Measurements from ENCODE around the gene IL36RN. TPM values are rescaled to one million over a fixed set of nuclear protein-coding genes. Genes with fewer than 3 reads are reported as not detected.

Gene IL36RN
- total and polyA plus RNA-seq, 2 of the 13 experiments (the other 11 are each of a cell fraction or from before 2014, with no cell fraction given) = not detected

GRCh38 chr2:113088213-113088992 is 29.4 kb downstream of the IL36RN start (continued):
- no peak for TF ChIP-seq RNF2 (conservative IDR thresholded peaks at IDR 0.05; ENCODE audit: low read depth)
- no peak for TF ChIP-seq ZNF556 (CRISPR knock-in tag; IDR thresholded peaks at IDR 0.05; ENCODE audit: borderline replicate concordance)
- TF ChIP-seq SALL1 (CRISPR knock-in tag; IDR thresholded peaks at IDR 0.05) = peak; percentile 97
- TF ChIP-seq SIX4 (CRISPR knock-in tag; IDR thresholded peaks at IDR 0.05) = no peak
- TF ChIP-seq, protein P1, sequence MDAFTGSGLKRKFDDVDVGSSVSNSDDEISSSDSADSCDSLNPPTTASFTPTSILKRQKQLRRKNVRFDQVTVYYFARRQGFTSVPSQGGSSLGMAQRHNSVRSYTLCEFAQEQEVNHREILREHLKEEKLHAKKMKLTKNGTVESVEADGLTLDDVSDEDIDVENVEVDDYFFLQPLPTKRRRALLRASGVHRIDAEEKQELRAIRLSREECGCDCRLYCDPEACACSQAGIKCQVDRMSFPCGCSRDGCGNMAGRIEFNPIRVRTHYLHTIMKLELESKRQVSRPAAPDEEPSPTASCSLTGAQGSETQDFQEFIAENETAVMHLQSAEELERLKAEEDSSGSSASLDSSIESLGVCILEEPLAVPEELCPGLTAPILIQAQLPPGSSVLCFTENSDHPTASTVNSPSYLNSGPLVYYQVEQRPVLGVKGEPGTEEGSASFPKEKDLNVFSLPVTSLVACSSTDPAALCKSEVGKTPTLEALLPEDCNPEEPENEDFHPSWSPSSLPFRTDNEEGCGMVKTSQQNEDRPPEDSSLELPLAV (CRISPR knock-in tag; conservative IDR thresholded peaks at IDR 0.05; ENCODE audit: low read depth) = no peak
- 0 out of 2 replicates have a peak, but pooled peaks have one; percentile 47 for TF ChIP-seq ZNF136 (CRISPR knock-in tag; IDR thresholded peaks at IDR 0.05; ENCODE audit: low read depth)
- TF ChIP-seq REPIN1 (CRISPR knock-in tag; IDR thresholded peaks at IDR 0.05; ENCODE audit: borderline replicate concordance, low read depth) = peak; percentile 70; the same call in 1 of the 2 replicates
- peak; percentile 79 for TF ChIP-seq NCOA2 (CRISPR knock-in tag; IDR thresholded peaks at IDR 0.05)
- no peak for TF ChIP-seq USF2 (IDR thresholded peaks at IDR 0.05; ENCODE audit: low read depth, low read length)
- TF ChIP-seq USF2 (CRISPR knock-in tag; IDR thresholded peaks at IDR 0.05; ENCODE audit: borderline replicate concordance) = no peak
- no peak for TF ChIP-seq KLF9 (CRISPR knock-in tag; IDR thresholded peaks at IDR 0.05; ENCODE audit: low read depth)
- TF ChIP-seq, protein P2, sequence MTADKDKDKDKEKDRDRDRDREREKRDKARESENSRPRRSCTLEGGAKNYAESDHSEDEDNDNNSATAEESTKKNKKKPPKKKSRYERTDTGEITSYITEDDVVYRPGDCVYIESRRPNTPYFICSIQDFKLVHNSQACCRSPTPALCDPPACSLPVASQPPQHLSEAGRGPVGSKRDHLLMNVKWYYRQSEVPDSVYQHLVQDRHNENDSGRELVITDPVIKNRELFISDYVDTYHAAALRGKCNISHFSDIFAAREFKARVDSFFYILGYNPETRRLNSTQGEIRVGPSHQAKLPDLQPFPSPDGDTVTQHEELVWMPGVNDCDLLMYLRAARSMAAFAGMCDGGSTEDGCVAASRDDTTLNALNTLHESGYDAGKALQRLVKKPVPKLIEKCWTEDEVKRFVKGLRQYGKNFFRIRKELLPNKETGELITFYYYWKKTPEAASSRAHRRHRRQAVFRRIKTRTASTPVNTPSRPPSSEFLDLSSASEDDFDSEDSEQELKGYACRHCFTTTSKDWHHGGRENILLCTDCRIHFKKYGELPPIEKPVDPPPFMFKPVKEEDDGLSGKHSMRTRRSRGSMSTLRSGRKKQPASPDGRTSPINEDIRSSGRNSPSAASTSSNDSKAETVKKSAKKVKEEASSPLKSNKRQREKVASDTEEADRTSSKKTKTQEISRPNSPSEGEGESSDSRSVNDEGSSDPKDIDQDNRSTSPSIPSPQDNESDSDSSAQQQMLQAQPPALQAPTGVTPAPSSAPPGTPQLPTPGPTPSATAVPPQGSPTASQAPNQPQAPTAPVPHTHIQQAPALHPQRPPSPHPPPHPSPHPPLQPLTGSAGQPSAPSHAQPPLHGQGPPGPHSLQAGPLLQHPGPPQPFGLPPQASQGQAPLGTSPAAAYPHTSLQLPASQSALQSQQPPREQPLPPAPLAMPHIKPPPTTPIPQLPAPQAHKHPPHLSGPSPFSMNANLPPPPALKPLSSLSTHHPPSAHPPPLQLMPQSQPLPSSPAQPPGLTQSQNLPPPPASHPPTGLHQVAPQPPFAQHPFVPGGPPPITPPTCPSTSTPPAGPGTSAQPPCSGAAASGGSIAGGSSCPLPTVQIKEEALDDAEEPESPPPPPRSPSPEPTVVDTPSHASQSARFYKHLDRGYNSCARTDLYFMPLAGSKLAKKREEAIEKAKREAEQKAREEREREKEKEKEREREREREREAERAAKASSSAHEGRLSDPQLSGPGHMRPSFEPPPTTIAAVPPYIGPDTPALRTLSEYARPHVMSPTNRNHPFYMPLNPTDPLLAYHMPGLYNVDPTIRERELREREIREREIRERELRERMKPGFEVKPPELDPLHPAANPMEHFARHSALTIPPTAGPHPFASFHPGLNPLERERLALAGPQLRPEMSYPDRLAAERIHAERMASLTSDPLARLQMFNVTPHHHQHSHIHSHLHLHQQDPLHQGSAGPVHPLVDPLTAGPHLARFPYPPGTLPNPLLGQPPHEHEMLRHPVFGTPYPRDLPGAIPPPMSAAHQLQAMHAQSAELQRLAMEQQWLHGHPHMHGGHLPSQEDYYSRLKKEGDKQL (CRISPR knock-in tag; IDR thresholded peaks at IDR 0.05; ENCODE audit: low read depth) = peak; percentile 23; the same call in 1 of the 2 replicates
- TF ChIP-seq HDAC6 (IDR thresholded peaks at IDR 0.05; ENCODE audit: low read depth, low read length) = no peak
- no peak for TF ChIP-seq TP53 (CRISPR knock-in tag; conservative IDR thresholded peaks at IDR 0.05)
- no peak for TF ChIP-seq ZNF563 (CRISPR knock-in tag; IDR thresholded peaks at IDR 0.05)
- TF ChIP-seq CBFB (CRISPR knock-in tag; IDR thresholded peaks at IDR 0.05) = 0 out of 2 replicates have a peak, but pooled peaks have one; percentile 54
- TF ChIP-seq, protein P3, sequence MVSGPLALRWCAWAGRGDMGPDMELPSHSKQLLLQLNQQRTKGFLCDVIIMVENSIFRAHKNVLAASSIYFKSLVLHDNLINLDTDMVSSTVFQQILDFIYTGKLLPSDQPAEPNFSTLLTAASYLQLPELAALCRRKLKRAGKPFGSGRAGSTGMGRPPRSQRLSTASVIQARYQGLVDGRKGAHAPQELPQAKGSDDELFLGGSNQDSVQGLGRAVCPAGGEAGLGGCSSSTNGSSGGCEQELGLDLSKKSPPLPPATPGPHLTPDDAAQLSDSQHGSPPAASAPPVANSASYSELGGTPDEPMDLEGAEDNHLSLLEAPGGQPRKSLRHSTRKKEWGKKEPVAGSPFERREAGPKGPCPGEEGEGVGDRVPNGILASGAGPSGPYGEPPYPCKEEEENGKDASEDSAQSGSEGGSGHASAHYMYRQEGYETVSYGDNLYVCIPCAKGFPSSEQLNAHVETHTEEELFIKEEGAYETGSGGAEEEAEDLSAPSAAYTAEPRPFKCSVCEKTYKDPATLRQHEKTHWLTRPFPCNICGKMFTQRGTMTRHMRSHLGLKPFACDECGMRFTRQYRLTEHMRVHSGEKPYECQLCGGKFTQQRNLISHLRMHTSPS (CRISPR knock-in tag; IDR thresholded peaks at IDR 0.05; ENCODE audit: low read depth) = no peak

Data from HepG2 (cell line).